DND-41 (cell line): ENCODE measurements around the gene SLC2A8.

Source experiments
- ATAC-seq: fragments of 200-7000 bp; cut with Tn5 transposase; 3 replicates; pipeline ENCODE4 v1.9.1; 2021; ENCODE audit warnings: low read depth; ENCODE audit not compliant: insufficient read depth
- DNase-seq: peaks from one replicate; pipeline ENCODE4 v3.0.0-alpha.2; 2020
- H2AFZ ChIP-seq: 2 replicates; pipeline ENCODE4 v1.6.0; 2012; ENCODE audit warnings: low read depth, low read length
- H3K27ac ChIP-seq: 2 replicates; pipeline ENCODE4 v1.5.1; 2012; ENCODE audit warnings: low read length, inconsistent platforms
- H3K27me3 ChIP-seq: fragments of 200-600 bp; sonication (generic); 2 replicates; pipeline ENCODE4 v1.6.0; 2012; ENCODE audit warnings: low read length, mild to moderate bottlenecking, inconsistent platforms; ENCODE audit not compliant: insufficient read depth, poor library complexity
- H3K36me3 ChIP-seq: 2 replicates; pipeline ENCODE4 v1.5.1; 2012; ENCODE audit warnings: low read length, inconsistent platforms; ENCODE audit not compliant: insufficient read depth
- H3K4me1 ChIP-seq: 2 replicates; pipeline ENCODE4 v1.5.1; 2012; ENCODE audit warnings: mild to moderate bottlenecking, low read length; ENCODE audit not compliant: insufficient read depth
- H3K4me2 ChIP-seq: 2 replicates; pipeline ENCODE4 v1.6.0; 2012; ENCODE audit warnings: mild to moderate bottlenecking, moderate library complexity, low read length, inconsistent platforms; ENCODE audit not compliant: insufficient read depth
- H3K4me3 ChIP-seq, 2 experiments: fragments of 200-600 bp in 1 of 2; shearing (Covaris generic) in 1 of 2; 2 replicates each; pipeline ENCODE4 v1.5.1; 2012 to 2016; ENCODE audit warnings: inconsistent platforms in 2 of 2, low read length in 2 of 2, mild to moderate bottlenecking in 2 of 2, low read depth in 1 of 2, moderate library complexity in 1 of 2
- H3K79me2 ChIP-seq: 2 replicates; pipeline ENCODE4 v1.6.0; 2012; ENCODE audit warnings: low read length, inconsistent platforms; ENCODE audit not compliant: insufficient read depth
- H3K9ac ChIP-seq: 2 replicates; pipeline ENCODE4 v1.6.0; 2012; ENCODE audit warnings: low read depth, mild to moderate bottlenecking, inconsistent platforms, low read length, moderate library complexity
- H3K9me3 ChIP-seq: 2 replicates; pipeline ENCODE4 v1.5.1; 2012; ENCODE audit warnings: low read length, moderate library complexity, mild to moderate bottlenecking, inconsistent platforms; ENCODE audit not compliant: insufficient read depth, severe bottlenecking
- H4K20me1 ChIP-seq: 2 replicates; pipeline ENCODE4 v1.6.0; 2012; ENCODE audit warnings: low read length; ENCODE audit not compliant: insufficient read depth
- CTCF ChIP-seq: IDR thresholded peaks from 2 replicates; pipeline ENCODE4 v1.5.1; 2012; ENCODE audit warnings: borderline replicate concordance, low read length, moderate library complexity, mild to moderate bottlenecking; ENCODE audit not compliant: poor library complexity, severe bottlenecking; ENCODE audit errors: extremely low read depth
- EZH2 ChIP-seq: IDR thresholded peaks from 3 replicates; pipeline ENCODE4 v1.6.1; 2012; ENCODE audit warnings: borderline replicate concordance, low read depth, mild to moderate bottlenecking, moderate library complexity, low read length, inconsistent platforms; ENCODE audit not compliant: severe bottlenecking

The SLC2A8 gene

GRCh38 chr9:127393645-127394044, 3.3 kb upstream of the SLC2A8 start:
- Histone ChIP-seq H3K9me3 (no peaks in the 10 kb centered on the region), H3K4me2 (no peak overlapping the region), H3K27ac (no peak overlapping the region), H3K4me3 (no peak overlapping the region), H3K36me3 (no peaks in the 10 kb centered on the region), H3K79me2 (no peaks in the 10 kb centered on the region), H3K9ac (no peak overlapping the region), H4K20me1 (peaks cover 67% of the 10 kb centered on the region), H3K27me3 (peaks cover 52% of the 10 kb centered on the region), H3K4me1 (no peaks in the 10 kb centered on the region), H2AFZ (no peak overlapping the region)
- no peak for ATAC-seq
- TF ChIP-seq EZH2 = no peak
- TF ChIP-seq CTCF = no peak
- no peak for DNase-seq

GRCh38 chr9:127395497-127396252, 1.3 kb upstream of the SLC2A8 start:
- Histone ChIP-seq H4K20me1 (peaks cover 64% of the 10 kb centered on the region), H2AFZ (no peak overlapping the region), H3K9ac (no peak overlapping the region), H3K27ac (no peak overlapping the region), H3K4me1 (no peaks in the 10 kb centered on the region), H3K4me2 (no peak overlapping the region), H3K27me3 (peaks cover 42% of the 10 kb centered on the region), H3K79me2 (no peaks in the 10 kb centered on the region), H3K9me3 (no peaks in the 10 kb centered on the region), H3K4me3 (no peak overlapping the region), H3K36me3 (no peaks in the 10 kb centered on the region)
- ATAC-seq = no peak
- TF ChIP-seq EZH2 (no peak), CTCF (no peak)
- no peak for DNase-seq

- no peak for TF ChIP-seq EZH2
- TF ChIP-seq CTCF = no peak
- no peak overlapping the region for H3K4me2 ChIP-seq
- no peak overlapping the region for H3K4me3 ChIP-seq
- no peak overlapping the region for H3K27ac ChIP-seq
- peaks cover 66% of the 10 kb centered on the region for H4K20me1 ChIP-seq
- H2AFZ ChIP-seq = no peak overlapping the region
- no peaks in the 10 kb centered on the region for H3K4me1 ChIP-seq
- DNase-seq (no peak), ATAC-seq (no peak)
- H3K27me3 ChIP-seq = peaks cover 46% of the 10 kb centered on the region
- H3K9ac ChIP-seq = no peak overlapping the region
- H3K79me2 ChIP-seq = no peaks in the 10 kb centered on the region
- H3K9me3 ChIP-seq = no peaks in the 10 kb centered on the region
- no peaks in the 10 kb centered on the region for H3K36me3 ChIP-seq
These were observed 639 bp upstream of the SLC2A8 start for GRCh38 chr9:127396253-127396807.
